Stimulated activated CD8-positive, alpha-beta memory T cell treated with anti-CD3 and anti-CD28 coated beads, Interleukin-12 subunit alpha, Interleukin-12 subunit beta, amount 100 ng/mL, for 24 hours (primary cell): ENCODE measurements around the gene GABPA.
"Not testable (repeated sequence)": the region's sequence is repeated elsewhere in the genome, so short reads cannot be mapped to it uniquely, and the experiment has no call there.

Experiments used
- DNase-seq: peaks from one replicate; pipeline ENCODE4 v3.0.0-alpha.2; 2020; ENCODE audit errors: extremely low read depth

Gene GABPA

GRCh38 chr21:25737421-25737820, 2.6 kb downstream of the GABPA start:
- DNase-seq = no peak

- no peak for DNase-seq
Observed at GRCh38 chr21:25742900-25743299, 8.1 kb downstream of the GABPA start.

- no peak for DNase-seq
Observed at GRCh38 chr21:25744854-25745253, 10.1 kb downstream of the GABPA start.

- DNase-seq = no peak
Observed at GRCh38 chr21:25750085-25750484, 15.3 kb downstream of the GABPA start.

GRCh38 chr21:25752416-25752815, 17.6 kb downstream of the GABPA start:
- no peak for DNase-seq

- no peak for DNase-seq
Observed at GRCh38 chr21:25756190-25756932, 21.6 kb downstream of the GABPA start.

GRCh38 chr21:25757531-25757930, 22.8 kb downstream of the GABPA start:
- DNase-seq = no peak

- DNase-seq = no peak
Observed at GRCh38 chr21:25759573-25759972, 24.8 kb downstream of the GABPA start.

GRCh38 chr21:25760061-25760460, 25.3 kb downstream of the GABPA start:
- DNase-seq = no peak

- no peak for DNase-seq
Observed at GRCh38 chr21:25760677-25761076, 25.9 kb downstream of the GABPA start.

- no peak for DNase-seq
Observed at GRCh38 chr21:25764065-25764464, 29.3 kb downstream of the GABPA start.

GRCh38 chr21:25767921-25768320, 33.1 kb downstream of the GABPA start:
- DNase-seq = no peak

GRCh38 chr21:25772686-25773085, 37.9 kb downstream of the GABPA start:
- no peak for DNase-seq

- no peak for DNase-seq
Observed at GRCh38 chr21:25776440-25776839, 41.7 kb downstream of the GABPA start.

- not testable (repeated sequence) for DNase-seq
Observed at GRCh38 chr21:25778126-25778875, 43.5 kb downstream of the GABPA start.

GRCh38 chr21:25788677-25789076, 53.9 kb downstream of the GABPA start:
- no peak for DNase-seq

GRCh38 chr21:25790122-25790877, 55.5 kb downstream of the GABPA start:
- no peak for DNase-seq

- no peak for DNase-seq
Observed at GRCh38 chr21:25790878-25791204, 56.1 kb downstream of the GABPA start.

GRCh38 chr21:25791319-25791718, 56.5 kb downstream of the GABPA start:
- DNase-seq = no peak

- peak; percentile 58 for DNase-seq
Observed at GRCh38 chr21:25801217-25802014, 66.6 kb downstream of the GABPA start.

GRCh38 chr21:25806060-25806459, 71.3 kb downstream of the GABPA start:
- DNase-seq = no peak

- DNase-seq = no peak
Observed at GRCh38 chr21:25807191-25807590, 72.4 kb downstream of the GABPA start.
